Endothelial cell of umbilical vein (primary cell): ENCODE results near the gene PRR5. TPM values are rescaled to one million over a fixed set of nuclear protein-coding genes. Genes with fewer than 3 reads are reported as not detected.
"Not testable (repeated sequence)": the region's sequence is repeated elsewhere in the genome, so short reads cannot be mapped to it uniquely, and the experiment has no call there.

Experiments
- BruUV-seq: library from RNA; stranded (reverse); fragments of 400-500 nt; replicated peaks from 2 replicates; lab custom pipeline; 2021; lab: Mats Ljungman, UMichigan
- CTCF ChIA-PET: fragments of 300-600, 350-600 bp; sonication (Branson Sonifier 250); formaldehyde crosslinking; loops from one replicate; lab custom pipeline; 2021; ENCODE audit warnings: antibody characterized with exemption, inconsistent platforms; lab: Charles Lee
- POLR2A ChIA-PET: fragments of 300-600, 350-600 bp; sonication (Branson Sonifier 250); formaldehyde crosslinking; loops from one replicate; lab custom pipeline; 2021; ENCODE audit warnings: antibody characterized with exemption, inconsistent platforms; lab: Charles Lee
- DNase-seq: peaks from one replicate; pipeline ENCODE4 v3.0.0-alpha.2; 2011; ENCODE audit warnings: low read depth, low spot score
- FAIRE-seq: peaks from 2 replicates; lab custom pipeline; 2011; peaks lifted over from hg19 to GRCh38; lab: Jason Lieb, UNC
- H2AFZ ChIP-seq: 2 replicates; pipeline ENCODE4 v1.6.0; 2012; ENCODE audit warnings: low read depth, low read length, control low read depth, inconsistent platforms
- H3K27ac ChIP-seq: 2 replicates; pipeline ENCODE4 v1.5.1; 2011; ENCODE audit warnings: low read depth, mild to moderate bottlenecking, control low read depth, low read length, moderate library complexity; ENCODE audit not compliant: insufficient read depth
- H3K27me3 ChIP-seq, 2 experiments: 2 replicates each; pipeline versions ENCODE4 v1.6.0 to v1.6.1; 2011; ENCODE audit warnings: low read length in 2 of 2, mixed read lengths in 1 of 2; ENCODE audit not compliant: control insufficient read depth in 2 of 2, insufficient read depth in 2 of 2
- H3K36me3 ChIP-seq, 2 experiments: 2 replicates in 1 of 2; 3 replicates in 1 of 2; pipeline ENCODE4 v1.5.1; 2011; ENCODE audit warnings: low read length in 2 of 2, mild to moderate bottlenecking in 1 of 2, moderate library complexity in 1 of 2; ENCODE audit not compliant: control insufficient read depth in 2 of 2, insufficient read depth in 2 of 2; ENCODE audit errors: extremely low read depth in 1 of 2
- H3K4me1 ChIP-seq: 3 replicates; pipeline ENCODE4 v1.5.1; 2011; ENCODE audit warnings: mild to moderate bottlenecking, low read length; ENCODE audit not compliant: control insufficient read depth, insufficient read depth; ENCODE audit errors: extremely low read depth
- H3K4me2 ChIP-seq: 2 replicates; pipeline ENCODE4 v1.6.1; 2011; ENCODE audit warnings: low read length, control low read depth, mixed read lengths; ENCODE audit not compliant: insufficient read depth
- H3K4me3 ChIP-seq, 3 experiments: fragments of 200-600 bp in 1 of 3; sonication (generic), shearing (Covaris generic) in 1 of 3; replicated peaks in 1 of 3; 2 replicates each; pipeline ENCODE4 v1.5.1; 2011 to 2016; ENCODE audit warnings: control low read depth in 3 of 3, low read length in 3 of 3, mild to moderate bottlenecking in 2 of 3, inconsistent platforms in 1 of 3, low read depth in 1 of 3, moderate library complexity in 1 of 3; ENCODE audit not compliant: insufficient read depth in 1 of 3
- H3K79me2 ChIP-seq: 2 replicates; pipeline ENCODE4 v1.6.0; 2012; ENCODE audit warnings: low read length, inconsistent platforms; ENCODE audit not compliant: control insufficient read depth, insufficient read depth
- H3K9ac ChIP-seq: replicated peaks from 2 replicates; pipeline ENCODE3; 2011; ENCODE audit warnings: low read length, control low read depth; ENCODE audit not compliant: insufficient read depth; ENCODE audit errors: extremely low read depth
- H3K9me1 ChIP-seq: replicated peaks from 3 replicates; pipeline ENCODE4 v1.6.0; 2011; ENCODE audit warnings: mild to moderate bottlenecking, low read length; ENCODE audit not compliant: control insufficient read depth, insufficient read depth; ENCODE audit errors: extremely low read depth
- H3K9me3 ChIP-seq: replicated peaks from 2 replicates; pipeline ENCODE4 v1.5.1; 2012; ENCODE audit warnings: low read length, inconsistent platforms; ENCODE audit not compliant: control insufficient read depth, insufficient read depth
- H4K20me1 ChIP-seq: replicated peaks from 2 replicates; pipeline ENCODE3; 2011; ENCODE audit warnings: mild to moderate bottlenecking, low read length; ENCODE audit not compliant: control insufficient read depth, insufficient read depth; ENCODE audit errors: extremely low read depth
- EZH2 ChIP-seq: IDR thresholded peaks from 2 replicates; pipeline ENCODE4 v1.6.1; 2012; ENCODE audit warnings: borderline replicate concordance, low read depth, mild to moderate bottlenecking, moderate library complexity, low read length, inconsistent platforms; ENCODE audit not compliant: severe bottlenecking
- FOS ChIP-seq: IDR thresholded peaks from 2 replicates; pipeline ENCODE4 v1.6.1; 2011; ENCODE audit warnings: mild to moderate bottlenecking, low read length, moderate library complexity, borderline replicate concordance; ENCODE audit not compliant: insufficient read depth
- GATA2 ChIP-seq: IDR thresholded peaks from 2 replicates; pipeline ENCODE4 v1.7.0; 2011; ENCODE audit warnings: low read depth, mild to moderate bottlenecking, moderate library complexity, mixed read lengths, low read length; ENCODE audit not compliant: insufficient read length, insufficient read depth
- JUN ChIP-seq: IDR thresholded peaks from 2 replicates; pipeline ENCODE4 v1.6.1; 2011; ENCODE audit warnings: borderline replicate concordance, low read depth; ENCODE audit not compliant: insufficient read length, insufficient read depth
- MYC ChIP-seq: IDR thresholded peaks from one replicate; pipeline ENCODE4 v1.6.1; 2011; ENCODE audit warnings: mild to moderate bottlenecking, low read depth, low read length
- POLR2A ChIP-seq: IDR thresholded peaks from 2 replicates; pipeline ENCODE4 v1.6.1; 2012; ENCODE audit warnings: low read depth, mild to moderate bottlenecking, control low read depth, low read length
- POLR2AphosphoS5 ChIP-seq: IDR thresholded peaks from 2 replicates; pipeline ENCODE4 v1.6.1; 2012; ENCODE audit warnings: low read depth, mild to moderate bottlenecking, control low read depth, low read length, moderate library complexity; ENCODE audit not compliant: insufficient read depth
- dilution Hi-C: fragments of 300-500 bp; cut with MboI; formaldehyde crosslinking; loops from one replicate; pipeline ENCODE4 v1.15.0; 2019; ENCODE audit warnings: low sequenced_read_pairs; ENCODE audit not compliant: extremely low pct_ligation_motif_present
- intact Hi-C: fragments of 100-400 bp; cut with micrococcal nuclease; formaldehyde crosslinking; loops from one replicate; pipeline ENCODE4 v1.10.0; 2022
- polyA plus RNA-seq, 4 experiments: library from polyadenylated mRNA; depleted of rRNA in 3 of 4; stranded (reverse) in 3 of 4; unstranded in 1 of 4; fragments of >200 nt; gene quantifications; 2 replicates each; pipeline versions ENCODE4 v1.2.1 to v1.2.3, GENCODE V29; 2011 to 2012; ENCODE audit warnings: missing spikeins in 1 of 4
- total RNA-seq: library from RNA; stranded (reverse); gene quantifications from 2 replicates; pipeline ENCODE4 v1.2.3, GENCODE V29; 2021
- TF ChIP-seq, protein P1 (sequence below): IDR thresholded peaks from 2 replicates; pipeline ENCODE4 v1.6.1; 2011; ENCODE audit not compliant: insufficient read depth, insufficient read length
- TF ChIP-seq, protein P2 (sequence below), 2 donors: IDR thresholded peaks; 1 replicate in 1 of 2; 2 replicates in 1 of 2; pipeline ENCODE4 v1.5.1; 2011; ENCODE audit warnings: low read length in 2 of 2, mild to moderate bottlenecking in 2 of 2, moderate library complexity in 2 of 2, control low read depth in 1 of 2, inconsistent platforms in 1 of 2, low read depth in 1 of 2; ENCODE audit not compliant: insufficient read depth in 1 of 2; ENCODE audit errors: extremely low read depth in 1 of 2

The PRR5 gene
- total and polyA plus RNA-seq, 2 donors (not counting 3 experiments of a cell fraction or from before 2014, with no cell fraction given): 4.3 to 9.0 TPM

DNA sequence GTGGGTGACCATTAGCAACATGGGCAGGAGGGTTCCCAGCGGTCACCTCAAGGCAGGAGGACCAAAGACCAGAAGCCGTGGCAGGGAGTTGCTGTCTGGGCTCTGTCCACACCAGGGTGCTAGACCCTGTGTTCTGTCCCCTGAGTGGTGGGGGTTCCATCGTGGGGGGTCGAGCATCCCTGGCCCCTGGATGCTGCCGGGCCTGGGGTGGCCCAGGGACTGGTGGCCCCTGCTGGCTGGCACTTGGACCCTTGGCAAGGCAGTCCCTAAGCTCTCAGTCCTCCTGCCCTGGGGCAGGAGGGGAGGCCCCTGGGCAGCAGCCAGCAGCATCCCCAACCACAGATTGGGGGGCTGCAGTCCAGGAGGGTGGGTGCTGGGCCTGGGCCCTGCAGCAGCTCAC is 37.0 kb downstream of the PRR5 start:
- ChIA-PET POLR2A (no interaction called here), CTCF (interaction anchor here (2.6 kb wide), 1 partner anchor 54 kb away, joined by 10 read pairs; no protein-coding TSS in a partner anchor)
- FAIRE-seq: no peak
- TF ChIP-seq, protein P1, sequence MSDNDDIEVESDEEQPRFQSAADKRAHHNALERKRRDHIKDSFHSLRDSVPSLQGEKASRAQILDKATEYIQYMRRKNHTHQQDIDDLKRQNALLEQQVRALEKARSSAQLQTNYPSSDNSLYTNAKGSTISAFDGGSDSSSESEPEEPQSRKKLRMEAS: no peak
- TF ChIP-seq GATA2 (no peak), MYC (no peak), FOS (no peak), JUN (no peak), EZH2 (no peak), POLR2A (no peak), POLR2AphosphoS5 (no peak)
- TF ChIP-seq, protein P2, sequence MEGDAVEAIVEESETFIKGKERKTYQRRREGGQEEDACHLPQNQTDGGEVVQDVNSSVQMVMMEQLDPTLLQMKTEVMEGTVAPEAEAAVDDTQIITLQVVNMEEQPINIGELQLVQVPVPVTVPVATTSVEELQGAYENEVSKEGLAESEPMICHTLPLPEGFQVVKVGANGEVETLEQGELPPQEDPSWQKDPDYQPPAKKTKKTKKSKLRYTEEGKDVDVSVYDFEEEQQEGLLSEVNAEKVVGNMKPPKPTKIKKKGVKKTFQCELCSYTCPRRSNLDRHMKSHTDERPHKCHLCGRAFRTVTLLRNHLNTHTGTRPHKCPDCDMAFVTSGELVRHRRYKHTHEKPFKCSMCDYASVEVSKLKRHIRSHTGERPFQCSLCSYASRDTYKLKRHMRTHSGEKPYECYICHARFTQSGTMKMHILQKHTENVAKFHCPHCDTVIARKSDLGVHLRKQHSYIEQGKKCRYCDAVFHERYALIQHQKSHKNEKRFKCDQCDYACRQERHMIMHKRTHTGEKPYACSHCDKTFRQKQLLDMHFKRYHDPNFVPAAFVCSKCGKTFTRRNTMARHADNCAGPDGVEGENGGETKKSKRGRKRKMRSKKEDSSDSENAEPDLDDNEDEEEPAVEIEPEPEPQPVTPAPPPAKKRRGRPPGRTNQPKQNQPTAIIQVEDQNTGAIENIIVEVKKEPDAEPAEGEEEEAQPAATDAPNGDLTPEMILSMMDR (IDR thresholded peaks at IDR 0.05; ENCODE audit: extremely low read depth in 1 of 2, insufficient read depth in 1 of 2, low read depth in 1 of 2, low read length in 2 of 2): no peak
- Histone ChIP-seq H3K27ac (no peak overlapping the region), H3K9me1 (no peaks in the 10 kb centered on the region), H3K4me1 (no peaks in the 10 kb centered on the region), H3K9ac (no peak overlapping the region), H3K79me2 (no peaks in the 10 kb centered on the region), H3K27me3 (peaks cover 0 to 2% of the 10 kb centered on the region in 2 experiments), H3K4me3 (no peak overlapping the region), H3K9me3 (no peaks in the 10 kb centered on the region), H2AFZ (no peak overlapping the region), H4K20me1 (no peaks in the 10 kb centered on the region), H3K4me2 (no peak overlapping the region), H3K36me3 (no peaks in the 10 kb centered on the region)
- intact Hi-C loops: no loop called here
- dilution Hi-C loops: no loop called here
- no TSS peak for BruUV-seq
- no peak for DNase-seq

DNA sequence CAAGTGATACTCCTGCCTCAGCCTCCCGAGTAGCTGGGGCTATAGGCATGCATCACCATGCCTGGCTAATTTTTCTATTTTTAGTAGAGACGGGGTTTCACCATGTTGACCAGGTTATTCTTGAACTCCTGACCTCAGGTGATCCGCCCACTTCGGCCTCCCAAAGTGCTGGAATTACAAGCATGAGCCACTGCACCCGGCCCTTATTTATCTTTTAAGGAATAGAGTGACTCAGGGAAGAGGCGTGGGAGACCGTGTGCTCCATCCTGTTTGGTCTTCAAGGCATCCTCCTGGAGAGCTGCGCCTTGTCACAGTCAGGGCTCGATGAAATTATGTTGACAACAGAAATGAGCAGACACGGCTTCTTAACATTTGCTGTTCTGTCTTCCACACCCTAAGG is 37.7 kb downstream of the PRR5 start:
- H3K9me3 ChIP-seq, H3K4me2 ChIP-seq, POLR2A ChIA-PET, FAIRE-seq, intact Hi-C loops, H3K27me3 ChIP-seq, BruUV-seq, H3K9ac ChIP-seq, H3K27ac ChIP-seq, H3K79me2 ChIP-seq, H3K4me1 ChIP-seq, dilution Hi-C loops, H2AFZ ChIP-seq, DNase-seq, H3K9me1 ChIP-seq, H3K4me3 ChIP-seq, H3K36me3 ChIP-seq, H4K20me1 ChIP-seq: not testable (repeated sequence)
- CTCF ChIA-PET: interaction anchor here (1.4 to 2.6 kb wide), 2 partner anchors 43 to 55 kb away, joined by 3 to 10 read pairs; no protein-coding TSS in a partner anchor
